Upper lobe of left lung (tissue), 6 donors: Measurements from ENCODE around the gene ASB14. TPM values are rescaled to one million over a fixed set of nuclear protein-coding genes. Genes with fewer than 3 reads are reported as not detected.

Experiments used
- ATAC-seq, 2 donors: fragments of 200-7000 bp; cut with Tn5 transposase; one replicate each; pipeline ENCODE4 v1.9.1; 2022; ENCODE audit warnings: mild to moderate bottlenecking in 2 of 2, moderate library complexity in 2 of 2; ENCODE audit not compliant: low FRiP score in 2 of 2
- DNase-seq, 2 donors: peaks; one replicate each; pipeline ENCODE4 v3.0.0-alpha.2; 2019 to 2020
- H3K27ac ChIP-seq, 4 donors: fragments of 200-600 bp; sonication (generic); one replicate each; pipeline ENCODE4 v1.5.1; 2016 to 2019
- H3K27me3 ChIP-seq, 4 donors: fragments of 200-600 bp; sonication (generic); one replicate each; pipeline ENCODE4 v1.5.1; 2017 to 2019
- H3K36me3 ChIP-seq, 4 donors: fragments of 200-600 bp; sonication (generic); one replicate each; pipeline ENCODE4 v1.5.1; 2016 to 2019
- H3K4me1 ChIP-seq, 4 donors: fragments of 200-600 bp; sonication (generic); one replicate each; pipeline ENCODE4 v1.5.1; 2018 to 2019
- H3K4me3 ChIP-seq, 4 donors: fragments of 200-600 bp; sonication (generic); one replicate each; pipeline ENCODE4 v1.5.1; 2017 to 2019; ENCODE audit warnings: mild to moderate bottlenecking in 2 of 4, moderate library complexity in 1 of 4
- H3K9me3 ChIP-seq, 4 donors: fragments of 200-600 bp; sonication (generic); one replicate each; pipeline ENCODE4 v1.5.1; 2018 to 2019
- CTCF ChIP-seq, 6 experiments: fragments of 450-650 bp in 4 of 6; fragments of 200-600 bp in 2 of 6; sonication (generic) in 2 of 6; IDR thresholded peaks; one replicate each; pipeline ENCODE4 v1.5.1; 2016 to 2019; ENCODE audit warnings: antibody characterized with exemption in 6 of 6
- EP300 ChIP-seq, 4 donors: sonication (generic); formaldehyde crosslinking; IDR thresholded peaks; one replicate each; pipeline ENCODE4 v1.5.1; 2017; ENCODE audit warnings: antibody characterized with exemption in 4 of 4, control low read depth in 2 of 4
- POLR2A ChIP-seq, 4 donors: fragments of 450-650 bp; IDR thresholded peaks; one replicate each; pipeline ENCODE4 v1.5.1; 2016 to 2017; ENCODE audit warnings: antibody characterized with exemption in 4 of 4, mild to moderate bottlenecking in 2 of 4
- POLR2AphosphoS5 ChIP-seq, 2 donors: sonication (generic); formaldehyde crosslinking; IDR thresholded peaks; one replicate each; pipeline ENCODE4 v1.5.1; 2017; ENCODE audit warnings: antibody characterized with exemption in 2 of 2
- WGBS, 2 donors: methylation state at CpG; one replicate each; pipeline ENCODE4 v1.1.5; 2017 to 2018; 5-methylcytosine and 5-hydroxymethylcytosine counted together
- total RNA-seq, 6 donors: library from RNA; depleted of rRNA in 4 of 6; stranded (reverse); fragments of >200 nt in 4 of 6; gene quantifications; one replicate each; pipeline versions ENCODE4 v1.1.0 to v1.2.1, GENCODE V29; 2016 to 2021
- donor health status: DM: no; HTN: no; CAD: no; lungs with moderate emphysema.
- donor health status: DM: no; HTN: yes; CAD: no; lungs with severe emphysema.

The ASB14 gene
- total RNA-seq, 6 donors from 2014 or later = 0.64 to 2.1 (median 1.2) TPM; not detected in 3

DNA sequence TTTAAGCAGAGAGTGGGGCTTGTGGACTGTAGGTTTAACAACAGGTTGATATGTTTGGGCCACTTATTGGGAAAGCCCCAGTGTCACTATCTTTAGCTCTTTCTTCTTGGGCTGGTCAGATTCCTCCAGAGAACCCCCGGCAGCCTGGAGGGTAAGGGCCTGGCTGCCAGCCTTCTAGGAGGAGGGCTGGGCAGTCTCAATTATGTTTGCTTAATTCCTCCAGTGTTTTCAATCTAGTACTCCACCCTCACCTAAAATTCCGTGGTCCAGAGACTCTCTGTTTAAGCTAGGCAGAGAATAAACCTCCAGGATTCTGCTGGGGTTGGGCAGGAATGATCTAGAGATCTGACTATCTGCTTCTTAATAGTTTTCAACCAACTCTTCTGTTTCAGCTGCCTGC lies 5.3 kb downstream of the ASB14 start:
- WGBS, 2 donors = 45 to 58% methylated on average over 2 of the region's 2 CpGs
- DNase-seq = no peak
- Histone ChIP-seq H3K36me3 (no peaks in the 10 kb centered on the region), H3K4me1 (no peaks in the 10 kb centered on the region), H3K27ac (no peak overlapping the region), H3K27me3 (no peaks in the 10 kb centered on the region), H3K4me3 (no peak overlapping the region), H3K9me3 (no peaks in the 10 kb centered on the region)
- TF ChIP-seq POLR2A (IDR thresholded peaks at IDR 0.05) (no peak), EP300 (IDR thresholded peaks at IDR 0.05) (no peak)
- ATAC-seq = no peak

GRCh38 chr3:57283334-57283733 lies 9.2 kb downstream of the ASB14 start:
- no peaks in the 10 kb centered on the region for H3K27me3 ChIP-seq
- no peak overlapping the region for H3K27ac ChIP-seq
- H3K36me3 ChIP-seq = no peaks in the 10 kb centered on the region
- ATAC-seq (no peak), DNase-seq (no peak)
- 65 to 71% methylated on average over 6 of the region's 6 CpGs for WGBS, 2 donors
- H3K4me3 ChIP-seq = no peak overlapping the region
- TF ChIP-seq POLR2A (IDR thresholded peaks at IDR 0.05) = no peak
- no peak for TF ChIP-seq CTCF (IDR thresholded peaks at IDR 0.05)
- no peak for TF ChIP-seq POLR2AphosphoS5 (IDR thresholded peaks at IDR 0.05)
- TF ChIP-seq EP300 (IDR thresholded peaks at IDR 0.05) = no peak
- no peaks in the 10 kb centered on the region for H3K9me3 ChIP-seq
- H3K4me1 ChIP-seq = no peaks in the 10 kb centered on the region

DNA sequence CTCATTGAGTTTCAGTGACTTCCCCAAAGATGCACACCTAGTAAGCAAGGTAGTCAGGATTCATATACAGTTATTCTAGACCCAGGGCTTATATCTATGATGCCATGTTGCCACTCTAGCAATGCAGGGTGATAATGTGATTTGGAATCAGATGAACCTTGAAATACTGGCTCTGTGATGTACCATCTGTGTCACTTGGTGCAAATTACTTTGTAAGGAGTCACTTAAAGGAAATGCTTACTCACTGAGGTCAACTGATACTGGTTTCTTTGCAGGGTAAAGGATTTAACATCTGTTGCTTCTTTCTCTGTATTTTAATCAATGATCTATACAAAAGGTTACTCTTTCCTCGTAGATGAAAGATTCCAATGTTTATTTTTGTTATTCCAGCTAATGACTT lies 10.8 kb downstream of the ASB14 start:
- WGBS, 2 donors = 33% methylated on average over 1 of the region's 1 CpG
- H3K9me3 ChIP-seq = no peaks in the 10 kb centered on the region
- DNase-seq = no peak
- H3K27ac ChIP-seq = no peak overlapping the region
- ATAC-seq = no peak
- H3K4me1 ChIP-seq = no peaks in the 10 kb centered on the region
- no peak overlapping the region for H3K4me3 ChIP-seq
- no peaks in the 10 kb centered on the region for H3K36me3 ChIP-seq
- H3K27me3 ChIP-seq = no peaks in the 10 kb centered on the region
- no peak for TF ChIP-seq EP300 (IDR thresholded peaks at IDR 0.05)
- TF ChIP-seq POLR2AphosphoS5 (IDR thresholded peaks at IDR 0.05) = no peak
- TF ChIP-seq POLR2A (IDR thresholded peaks at IDR 0.05) = no peak

DNA sequence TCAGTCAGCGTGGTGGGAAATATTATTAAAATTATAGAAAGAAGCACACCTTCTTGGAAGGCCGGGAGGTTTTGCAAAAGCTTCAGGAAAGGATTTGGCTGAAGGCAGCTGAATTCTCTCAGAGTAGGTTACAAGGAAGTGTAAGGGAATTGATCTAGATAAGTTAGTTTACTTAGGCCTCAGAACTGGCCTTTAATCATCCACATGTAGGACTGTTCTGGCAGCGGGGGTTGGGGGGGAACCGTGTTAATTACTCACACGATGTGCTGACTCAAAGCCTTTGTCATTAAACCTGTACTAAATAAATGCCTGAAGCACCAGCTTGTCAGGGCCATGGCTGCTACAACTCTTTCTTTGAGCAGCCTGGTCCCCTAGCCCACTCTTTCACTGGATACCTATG lies 12.8 kb downstream of the ASB14 start:
- no peaks in the 10 kb centered on the region for H3K9me3 ChIP-seq
- 84 to 87% methylated on average over 5 of the region's 5 CpGs for WGBS, 2 donors

DNA sequence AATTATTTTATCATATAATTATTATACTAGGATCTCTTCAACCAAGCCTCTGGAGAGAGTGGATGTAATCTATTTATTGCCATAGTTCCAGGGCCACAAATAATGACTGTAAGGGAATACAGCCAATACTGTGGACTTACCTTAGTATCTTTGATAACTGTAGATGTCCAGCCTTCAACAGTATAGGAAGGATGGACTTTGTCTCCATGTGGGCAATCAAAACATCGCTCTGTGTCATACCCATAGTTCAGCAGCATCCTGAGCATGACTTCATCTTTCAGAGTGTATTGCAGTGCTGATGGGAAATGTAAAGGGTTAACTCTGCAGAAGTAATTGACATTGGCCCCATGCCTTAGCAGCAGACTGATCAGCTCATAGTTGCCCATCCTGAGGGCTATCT lies 14.2 kb downstream of the ASB14 start:
- DNase-seq (no peak), ATAC-seq (no peak)
- no peak overlapping the region for H3K27ac ChIP-seq
- H3K4me1 ChIP-seq = no peaks in the 10 kb centered on the region
- 100% methylated on average over 1 of the region's 1 CpG for WGBS, 2 donors
- no peak overlapping the region for H3K4me3 ChIP-seq
- H3K36me3 ChIP-seq = peaks cover 0 to 21% (median 4%) of the 10 kb centered on the region in 4 donors
- TF ChIP-seq POLR2A (IDR thresholded peaks at IDR 0.05) = no peak
- TF ChIP-seq CTCF (IDR thresholded peaks at IDR 0.05) = no peak
- no peak for TF ChIP-seq POLR2AphosphoS5 (IDR thresholded peaks at IDR 0.05)
- TF ChIP-seq EP300 (IDR thresholded peaks at IDR 0.05) = no peak
- no peaks in the 10 kb centered on the region for H3K27me3 ChIP-seq
- H3K9me3 ChIP-seq = no peaks in the 10 kb centered on the region

More for the DNA sequence above, 12.8 kb downstream of the ASB14 start:
- H3K4me3 ChIP-seq = no peak overlapping the region
- H3K27me3 ChIP-seq = no peaks in the 10 kb centered on the region
- no peaks in the 10 kb centered on the region for H3K4me1 ChIP-seq
- ATAC-seq (no peak), DNase-seq (no peak)
- TF ChIP-seq EP300 (IDR thresholded peaks at IDR 0.05) = no peak
- no peak for TF ChIP-seq CTCF (IDR thresholded peaks at IDR 0.05)
- TF ChIP-seq POLR2A (IDR thresholded peaks at IDR 0.05) = no peak
- no peak for TF ChIP-seq POLR2AphosphoS5 (IDR thresholded peaks at IDR 0.05)
- peaks cover 0 to 8% (median under 1%) of the 10 kb centered on the region in 4 donors for H3K36me3 ChIP-seq
- no peak overlapping the region for H3K27ac ChIP-seq

DNA sequence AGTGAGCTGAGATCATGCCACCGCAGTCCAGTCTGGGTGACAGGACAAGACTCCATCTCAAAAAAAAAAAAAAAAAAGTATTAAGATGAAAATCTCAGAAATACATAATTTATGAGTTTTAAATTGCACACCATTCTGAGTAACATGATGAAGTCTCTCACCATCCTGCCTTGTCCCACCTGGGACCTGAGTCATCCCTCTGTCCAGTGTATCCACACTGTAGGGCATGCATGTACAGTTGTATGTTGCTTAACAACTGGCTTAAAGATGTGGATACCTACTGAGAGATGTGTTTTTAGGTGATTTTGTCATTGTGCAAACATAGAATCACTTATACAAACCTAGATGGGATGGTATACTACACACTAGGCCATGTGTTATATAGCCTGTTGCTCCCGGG lies 17.1 kb downstream of the ASB14 start:
- DNase-seq = no peak
- H3K4me3 ChIP-seq = no peak overlapping the region
- H3K9me3 ChIP-seq = no peaks in the 10 kb centered on the region
- peaks cover 0 to 40% (median 12%) of the 10 kb centered on the region in 4 donors for H3K36me3 ChIP-seq
- 95 to 97% methylated on average over 2 of the region's 2 CpGs for WGBS, 2 donors
- ATAC-seq = no peak
- H3K4me1 ChIP-seq = no peaks in the 10 kb centered on the region
- H3K27ac ChIP-seq = no peak overlapping the region
- TF ChIP-seq CTCF (IDR thresholded peaks at IDR 0.05) (no peak), POLR2AphosphoS5 (IDR thresholded peaks at IDR 0.05) (no peak), EP300 (IDR thresholded peaks at IDR 0.05) (no peak), POLR2A (IDR thresholded peaks at IDR 0.05) (no peak)
- no peaks in the 10 kb centered on the region for H3K27me3 ChIP-seq
